ENCODE data around the gene RCC1. TPM values are rescaled to one million over a fixed set of nuclear protein-coding genes. Genes with fewer than 3 reads are reported as not detected.
"Not testable (repeated sequence)": the region's sequence is repeated elsewhere in the genome, so short reads cannot be mapped to it uniquely, and the experiment has no call there.

RCC1 gene
- total and polyA plus RNA-seq, 5 donors: 4.1 to 8.3 (median 5.6) TPM

- Histone ChIP-seq H3K9me3 (ENCODE audit: control insufficient read depth, low read length) (no peaks in the 10 kb centered on the region), H3K27ac (ENCODE audit: low read length) (no peak overlapping the region), H3K4me3 (ENCODE audit: low read length) (no peak overlapping the region), H3K27me3 (ENCODE audit: control insufficient read depth, insufficient read depth) (no peaks in the 10 kb centered on the region), H3K4me1 (ENCODE audit: control insufficient read depth, insufficient read depth, low read length) (peaks cover 7% of the 10 kb centered on the region)
- DNase-seq: no peak
- no peak for ATAC-seq
- intact Hi-C loops (cut with DNase I): no loop called here
- whole genome bisulfite sequencing: 70% methylated on average over 6 of the region's 6 CpGs
These were observed 72.1 kb downstream of the RCC1 start for GRCh38 chr1:28577738-28578536.

GRCh38 chr1:28578696-28579218 is 72.9 kb downstream of the RCC1 start:
- intact Hi-C loops (cut with DNase I): no loop called here
- Histone ChIP-seq H3K4me3 (ENCODE audit: low read length) (no peak overlapping the region), H3K4me1 (ENCODE audit: control insufficient read depth, insufficient read depth, low read length) (peaks cover 7% of the 10 kb centered on the region), H3K27ac (ENCODE audit: low read length) (no peak overlapping the region), H3K27me3 (ENCODE audit: control insufficient read depth, insufficient read depth) (no peaks in the 10 kb centered on the region), H3K9me3 (ENCODE audit: control insufficient read depth, low read length) (no peaks in the 10 kb centered on the region)
- ATAC-seq: no peak
- 76% methylated on average over 6 of the region's 6 CpGs for WGBS
- no peak for DNase-seq

- Histone ChIP-seq H3K4me1 (ENCODE audit: control insufficient read depth, insufficient read depth, low read length) (peaks cover 7% of the 10 kb centered on the region), H3K27me3 (ENCODE audit: control insufficient read depth, insufficient read depth) (no peaks in the 10 kb centered on the region), H3K27ac (ENCODE audit: low read length) (no peak overlapping the region), H3K4me3 (ENCODE audit: low read length) (no peak overlapping the region), H3K9me3 (ENCODE audit: control insufficient read depth, low read length) (no peaks in the 10 kb centered on the region)
- DNase-seq (no peak), ATAC-seq (no peak)
- intact Hi-C loops (cut with DNase I): no loop called here
- 86% methylated on average over 1 of the region's 1 CpG for WGBS
These were observed 73.6 kb downstream of the RCC1 start for GRCh38 chr1:28579401-28579800.

- DNase-seq (peak in 1 of 3 donors; percentile 63), ATAC-seq (peak; percentile 23 to 31)
- Histone ChIP-seq H3K4me1 (ENCODE audit: control insufficient read depth, insufficient read depth, low read length) (peaks cover 7% of the 10 kb centered on the region), H3K9me3 (ENCODE audit: control insufficient read depth, low read length) (no peaks in the 10 kb centered on the region), H3K4me3 (ENCODE audit: low read length) (peak overlapping the region; percentile 70), H3K27me3 (ENCODE audit: control insufficient read depth, insufficient read depth) (no peaks in the 10 kb centered on the region), H3K27ac (ENCODE audit: low read length) (peak overlapping the region; percentile 85)
- intact Hi-C loops (cut with DNase I): no loop called here
- under 1% methylated on average over 26 of the region's 26 CpGs for WGBS
These were observed 75.1 kb downstream of the RCC1 start for GRCh38 chr1:28580722-28581530.

- under 1% methylated on average over 75 of the region's 75 CpGs for WGBS
- Histone ChIP-seq H3K4me3 (ENCODE audit: low read length) (peak overlapping the region; percentile 70), H3K27me3 (ENCODE audit: control insufficient read depth, insufficient read depth) (no peaks in the 10 kb centered on the region), H3K27ac (ENCODE audit: low read length) (peak overlapping the region; percentile 85), H3K4me1 (ENCODE audit: control insufficient read depth, insufficient read depth, low read length) (peaks cover 7% of the 10 kb centered on the region), H3K9me3 (ENCODE audit: control insufficient read depth, low read length) (no peaks in the 10 kb centered on the region)
- peak; percentile 99 for ATAC-seq
- intact Hi-C loops (cut with DNase I): no loop called here
- peak; percentile 97 to 99 (median 98) for DNase-seq
These were observed 75.8 kb downstream of the RCC1 start for GRCh38 chr1:28581531-28582247.

GRCh38 chr1:28582248-28582615 is 76.4 kb downstream of the RCC1 start:
- Histone ChIP-seq H3K4me1 (ENCODE audit: control insufficient read depth, insufficient read depth, low read length) (peaks cover 7% of the 10 kb centered on the region), H3K27me3 (ENCODE audit: control insufficient read depth, insufficient read depth) (no peaks in the 10 kb centered on the region), H3K27ac (ENCODE audit: low read length) (peak overlapping the region; percentile 85), H3K4me3 (ENCODE audit: low read length) (peak overlapping the region; percentile 70), H3K9me3 (ENCODE audit: control insufficient read depth, low read length) (no peaks in the 10 kb centered on the region)
- intact Hi-C loops (cut with DNase I): no loop called here
- ATAC-seq (peak; percentile 30 to 31), DNase-seq (no peak)
- WGBS: 1% methylated on average over 10 of the region's 10 CpGs

- H3K4me1 ChIP-seq (ENCODE audit: control insufficient read depth, insufficient read depth, low read length); DNase-seq; H3K9me3 ChIP-seq (ENCODE audit: control insufficient read depth, low read length); ATAC-seq; H3K27ac ChIP-seq (ENCODE audit: low read length); H3K4me3 ChIP-seq (ENCODE audit: low read length); intact Hi-C loops (cut with DNase I); H3K27me3 ChIP-seq (ENCODE audit: control insufficient read depth, insufficient read depth): not testable (repeated sequence)
- 91% methylated on average over 19 of the region's 19 CpGs for WGBS
These were observed 80.9 kb downstream of the RCC1 start for GRCh38 chr1:28586585-28587391.

Other genes with a start within 250 kb of the RCC1 start
- 1 to 10 TPM; 3.4 to 3.8 (median 3.6) TPM for gene SESN2, start 246.5 kb upstream of the RCC1 start, total RNA-seq
- gene SESN2, start 246.5 kb upstream of the RCC1 start, polyA plus RNA-seq: 3.1 TPM
- gene MED18, start 177.0 kb upstream of the RCC1 start, total RNA-seq: 10 to 100 TPM in 3 of 4 donors, 1 to 10 TPM in 1; 8.1 to 12.5 (median 11.2) TPM
- gene MED18, start 177.0 kb upstream of the RCC1 start, polyA plus RNA-seq: 11.9 TPM
- 10 to 100 TPM; 18.6 to 27.4 (median 22.4) TPM for gene PHACTR4, start 136.3 kb upstream of the RCC1 start, total RNA-seq
- 15.9 TPM for gene PHACTR4, start 136.3 kb upstream of the RCC1 start, polyA plus RNA-seq
- 10 to 100 TPM; 13.4 to 19.0 (median 16.1) TPM for gene TRNAU1AP, start 47.0 kb downstream of the RCC1 start, total RNA-seq
- 17.0 TPM for gene TRNAU1AP, start 47.0 kb downstream of the RCC1 start, polyA plus RNA-seq
- gene RAB42, start 86.2 kb downstream of the RCC1 start, total RNA-seq: 1 to 10 TPM; 1.3 to 1.8 (median 1.4) TPM
- gene RAB42, start 86.2 kb downstream of the RCC1 start, polyA plus RNA-seq: 0.59 TPM
- 10 to 100 TPM; 17.2 to 23.7 (median 21.9) TPM for gene TAF12, start 137.0 kb downstream of the RCC1 start, total RNA-seq
- 34.0 TPM for gene TAF12, start 137.0 kb downstream of the RCC1 start, polyA plus RNA-seq
- not detected for gene RNU11, start 142.6 kb downstream of the RCC1 start, total RNA-seq
- gene RNU11, start 142.6 kb downstream of the RCC1 start, polyA plus RNA-seq: not detected
- 1 to 10 TPM; 6.9 to 7.7 (median 7.3) TPM for gene GMEB1, start 162.7 kb downstream of the RCC1 start, total RNA-seq
- gene GMEB1, start 162.7 kb downstream of the RCC1 start, polyA plus RNA-seq: 2.9 TPM
- 10 to 100 TPM; 34.0 to 43.3 (median 36.1) TPM for gene YTHDF2, start 230.9 kb downstream of the RCC1 start, total RNA-seq
- 27.2 TPM for gene YTHDF2, start 230.9 kb downstream of the RCC1 start, polyA plus RNA-seq